Liver (tissue), 9 donors: ENCODE results near the gene PRKD3. TPM values are rescaled to one million over a fixed set of nuclear protein-coding genes. Genes with fewer than 3 reads are reported as not detected.

ENCODE experiments used
- DNase-seq: peaks from one replicate; pipeline ENCODE4 v3.0.0-alpha.2; 2017; ENCODE audit warnings: low spot score
- H3K27ac ChIP-seq, 2 donors: one replicate each; pipeline ENCODE4 v1.7.0; 2013; ENCODE audit warnings: inconsistent platforms in 2 of 2, low read length in 2 of 2, control low read depth in 1 of 2, low read depth in 1 of 2, mild to moderate bottlenecking in 1 of 2
- H3K27me3 ChIP-seq, 4 donors: one replicate each; pipeline versions ENCODE4 v1.6.1 to v1.7.0; 2013; ENCODE audit warnings: low read length in 3 of 4, inconsistent platforms in 1 of 4, mild to moderate bottlenecking in 1 of 4, moderate library complexity in 1 of 4; ENCODE audit not compliant: control insufficient read depth in 4 of 4, insufficient read depth in 4 of 4
- H3K36me3 ChIP-seq, 4 donors: one replicate each; pipeline versions ENCODE4 v1.6.1 to v1.7.0; 2013; ENCODE audit warnings: low read length in 3 of 4, mild to moderate bottlenecking in 3 of 4, low read depth in 1 of 4, moderate library complexity in 1 of 4; ENCODE audit not compliant: control insufficient read depth in 4 of 4, insufficient read depth in 3 of 4
- H3K4me1 ChIP-seq, 4 donors: one replicate each; pipeline versions ENCODE4 v1.6.1 to v1.7.0; 2013; ENCODE audit warnings: low read length in 3 of 4, mild to moderate bottlenecking in 3 of 4, moderate library complexity in 1 of 4; ENCODE audit not compliant: control insufficient read depth in 4 of 4, insufficient read depth in 4 of 4
- H3K4me3 ChIP-seq, 3 donors: one replicate each; pipeline versions ENCODE4 v1.6.1 to v1.7.0; 2013; ENCODE audit warnings: low read length in 3 of 3, control low read depth in 1 of 3, low read depth in 1 of 3, mild to moderate bottlenecking in 1 of 3
- H3K9ac ChIP-seq, 2 donors: one replicate each; pipeline ENCODE4 v1.7.0; 2013; ENCODE audit warnings: low read length in 2 of 2, mild to moderate bottlenecking in 2 of 2, moderate library complexity in 2 of 2, control low read depth in 1 of 2, low read depth in 1 of 2
- H3K9me3 ChIP-seq, 4 donors: one replicate each; pipeline versions ENCODE4 v1.6.1 to v1.7.0; 2013; ENCODE audit warnings: low read length in 3 of 4; ENCODE audit not compliant: control insufficient read depth in 4 of 4
- ATF3 ChIP-seq: IDR thresholded peaks from 2 replicates; pipeline ENCODE4 v1.6.1; 2016; ENCODE audit warnings: antibody characterized with exemption
- CTCF ChIP-seq: fragments of 150-350 bp; IDR thresholded peaks from 2 replicates; pipeline ENCODE4 v1.5.1; 2017; ENCODE audit warnings: improper control_type of control experiment, low read depth, low read length; ENCODE audit not compliant: missing input control
- EGR1 ChIP-seq, 2 donors: IDR thresholded peaks; 2 replicates each; pipeline ENCODE4 v1.6.1; 2016 to 2018; ENCODE audit warnings: antibody characterized with exemption in 2 of 2, low read depth in 2 of 2
- FOXA1 ChIP-seq: IDR thresholded peaks from 2 replicates; pipeline ENCODE4 v1.6.1; 2016; ENCODE audit warnings: antibody characterized with exemption
- FOXA2 ChIP-seq: IDR thresholded peaks from 2 replicates; pipeline ENCODE4 v1.6.1; 2016; ENCODE audit warnings: antibody characterized with exemption
- GABPA ChIP-seq, 2 donors: IDR thresholded peaks in 1 of 2; conservative IDR thresholded peaks in 1 of 2; 2 replicates each; pipeline ENCODE4 v1.6.1; 2016; ENCODE audit warnings: antibody characterized with exemption in 2 of 2, mild to moderate bottlenecking in 1 of 2, moderate library complexity in 1 of 2
- HNF4G ChIP-seq: IDR thresholded peaks from 2 replicates; pipeline ENCODE4 v1.6.1; 2016; ENCODE audit warnings: antibody characterized with exemption
- MAX ChIP-seq: IDR thresholded peaks from 2 replicates; pipeline ENCODE4 v1.6.1; 2016; ENCODE audit warnings: antibody characterized with exemption
- RAD21 ChIP-seq, 2 donors: IDR thresholded peaks; 2 replicates each; pipeline ENCODE4 v1.6.1; 2016; ENCODE audit warnings: antibody characterized with exemption in 2 of 2, mild to moderate bottlenecking in 2 of 2
- REST ChIP-seq: IDR thresholded peaks from 2 replicates; pipeline ENCODE4 v1.6.1; 2016; ENCODE audit warnings: antibody characterized with exemption, mild to moderate bottlenecking
- RXRA ChIP-seq, 2 donors: IDR thresholded peaks; 2 replicates each; pipeline ENCODE4 v1.6.1; 2017 to 2018; ENCODE audit warnings: antibody characterized with exemption in 2 of 2, mild to moderate bottlenecking in 1 of 2
- SP1 ChIP-seq: IDR thresholded peaks from 2 replicates; pipeline ENCODE4 v1.6.1; 2018; ENCODE audit warnings: antibody characterized with exemption, mild to moderate bottlenecking
- YY1 ChIP-seq: IDR thresholded peaks from 2 replicates; pipeline ENCODE4 v1.6.1; 2016; ENCODE audit warnings: antibody characterized with exemption, mild to moderate bottlenecking
- ZBTB33 ChIP-seq: IDR thresholded peaks from 2 replicates; pipeline ENCODE4 v1.6.1; 2016; ENCODE audit warnings: antibody characterized with exemption
- WGBS: extraction: QIAGEN DNeasy Blood & Tissue Kit; methylation state at CpG from one replicate; pipeline ENCODE4 v1.1.7; 2013; 5-methylcytosine and 5-hydroxymethylcytosine counted together
- polyA plus RNA-seq, 2 donors: library from polyadenylated mRNA; stranded (reverse) in 1 of 2; unstranded in 1 of 2; fragments of 200-250 nt in 1 of 2; fragments of >200 nt in 1 of 2; fragmentation: Nextera tagmentation in 1 of 2; extraction: Ambion mirVana in 1 of 2; gene quantifications; one replicate each; pipeline versions ENCODE4 v1.2.1 to v1.2.3, GENCODE V29; 2013 to 2015
- total RNA-seq, 2 donors: library from RNA; depleted of rRNA; stranded (reverse); fragments of >200 nt; gene quantifications; one replicate each; pipeline ENCODE4 v1.2.3, GENCODE V29; 2014
- donor health status: healthy.
- donor health status: healthy.
- donor health status: healthy.
- donor health status: healthy.
- donor health status: healthy.

The PRKD3 gene
- total and polyA plus RNA-seq, 4 donors, result 4.4 to 19.7 (median 8.1) TPM

GRCh38 chr2:37340637-37341036 lies 16.0 kb upstream of the PRKD3 start:
- Histone ChIP-seq H3K36me3 (no peaks in the 10 kb centered on the region), H3K4me1 (peaks cover 8 to 18% (median 13%) of the 10 kb centered on the region in 4 donors), H3K27ac (no peak overlapping the region), H3K9ac (no peak overlapping the region), H3K27me3 (no peaks in the 10 kb centered on the region), H3K9me3 (no peaks in the 10 kb centered on the region), H3K4me3 (no peak overlapping the region)
- WGBS, result 85% methylated on average over 3 of the region's 3 CpGs
- TF ChIP-seq RXRA (IDR thresholded peaks at IDR 0.05) (no peak), EGR1 (IDR thresholded peaks at IDR 0.05; ENCODE audit: low read depth in 2 of 2) (no peak), HNF4G (no peak), ATF3 (no peak), SP1 (no peak), FOXA2 (no peak), REST (no peak), FOXA1 (no peak), RAD21 (IDR thresholded peaks at IDR 0.05) (no peak), YY1 (no peak), MAX (no peak), CTCF (no peak)
- DNase-seq, result no peak

- H3K9me3 ChIP-seq, result no peaks in the 10 kb centered on the region
- H3K27ac ChIP-seq, result no peak overlapping the region
- no peak for DNase-seq
- no peak overlapping the region for H3K4me3 ChIP-seq
- no peaks in the 10 kb centered on the region for H3K36me3 ChIP-seq
- H3K27me3 ChIP-seq, result no peaks in the 10 kb centered on the region
- no peak for TF ChIP-seq ZBTB33
- no peak for TF ChIP-seq GABPA (IDR thresholded peaks at IDR 0.05 in 1 of 2, conservative IDR thresholded peaks at IDR 0.05 in 1 of 2)
- H3K9ac ChIP-seq, result no peak overlapping the region
- WGBS, result 82% methylated on average over 4 of the region's 4 CpGs
- H3K4me1 ChIP-seq, result peaks cover 2 to 5% (median 4%) of the 10 kb centered on the region in 4 donors
Measured at GRCh38 chr2:37338933-37339332, 14.3 kb upstream of the PRKD3 start.
